Measurements from ENCODE around the gene ARHGDIG. TPM values are rescaled to one million over a fixed set of nuclear protein-coding genes. Genes with fewer than 3 reads are reported as not detected.

ARHGDIG gene
- total and polyA plus RNA-seq, 7 donors = 1.6 to 5.7 (median 5.0) TPM; not detected in 1

DNA sequence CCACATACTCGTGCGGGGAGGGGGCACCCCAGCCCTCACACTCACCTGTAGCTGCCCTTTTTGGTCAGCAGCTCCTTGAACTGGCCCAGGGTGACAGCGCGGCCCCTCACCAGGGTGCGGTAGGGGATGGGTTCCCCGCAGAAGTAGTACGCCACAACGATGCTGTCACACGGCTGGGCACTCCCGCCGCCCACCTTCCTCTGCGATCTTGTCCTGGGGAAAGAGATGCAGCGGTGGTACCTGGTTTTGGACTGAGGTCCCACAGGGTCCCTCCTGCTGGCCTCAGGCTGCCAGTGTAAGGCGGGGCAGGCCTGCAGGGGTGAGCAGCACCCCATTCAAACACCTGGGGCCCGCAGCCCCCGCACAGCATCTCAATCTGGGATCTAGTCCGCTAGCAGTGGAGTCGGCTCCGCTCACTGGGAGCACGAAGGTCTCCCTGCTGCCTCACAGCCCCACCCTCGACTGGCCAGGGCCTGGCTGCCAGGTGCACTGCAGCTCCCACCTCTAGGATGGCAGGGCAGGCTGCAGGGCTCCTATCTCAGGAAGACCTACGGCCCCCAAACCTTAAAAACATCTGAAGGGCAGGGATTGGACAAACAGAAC is 9.1 kb downstream of the ARHGDIG start:
- Histone ChIP-seq H3K27ac (no peak overlapping the region), H3K36me3 (peaks cover 9 to 72% (median 39%) of the 10 kb centered on the region in 4 donors), H3K4me3 (no peak overlapping the region), H3K9me3 (no peaks in the 10 kb centered on the region), H3K4me1 (no peaks in the 10 kb centered on the region), H3K27me3 (no peaks in the 10 kb centered on the region)
- no peak for TF ChIP-seq EP300 (IDR thresholded peaks at IDR 0.05)
- TF ChIP-seq, protein P1, sequence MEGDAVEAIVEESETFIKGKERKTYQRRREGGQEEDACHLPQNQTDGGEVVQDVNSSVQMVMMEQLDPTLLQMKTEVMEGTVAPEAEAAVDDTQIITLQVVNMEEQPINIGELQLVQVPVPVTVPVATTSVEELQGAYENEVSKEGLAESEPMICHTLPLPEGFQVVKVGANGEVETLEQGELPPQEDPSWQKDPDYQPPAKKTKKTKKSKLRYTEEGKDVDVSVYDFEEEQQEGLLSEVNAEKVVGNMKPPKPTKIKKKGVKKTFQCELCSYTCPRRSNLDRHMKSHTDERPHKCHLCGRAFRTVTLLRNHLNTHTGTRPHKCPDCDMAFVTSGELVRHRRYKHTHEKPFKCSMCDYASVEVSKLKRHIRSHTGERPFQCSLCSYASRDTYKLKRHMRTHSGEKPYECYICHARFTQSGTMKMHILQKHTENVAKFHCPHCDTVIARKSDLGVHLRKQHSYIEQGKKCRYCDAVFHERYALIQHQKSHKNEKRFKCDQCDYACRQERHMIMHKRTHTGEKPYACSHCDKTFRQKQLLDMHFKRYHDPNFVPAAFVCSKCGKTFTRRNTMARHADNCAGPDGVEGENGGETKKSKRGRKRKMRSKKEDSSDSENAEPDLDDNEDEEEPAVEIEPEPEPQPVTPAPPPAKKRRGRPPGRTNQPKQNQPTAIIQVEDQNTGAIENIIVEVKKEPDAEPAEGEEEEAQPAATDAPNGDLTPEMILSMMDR (IDR thresholded peaks at IDR 0.05) = no peak
- no peak for TF ChIP-seq POLR2A (IDR thresholded peaks at IDR 0.05)
- no peak for TF ChIP-seq POLR2AphosphoS5 (IDR thresholded peaks at IDR 0.05)
- intact Hi-C loops (cut with DNase I) = no loop called here
- WGBS, 2 donors = 93 to 95% methylated on average over 22 of the region's 22 CpGs
- no peak for DNase-seq

GRCh38 chr16:290015-290680 is 9.8 kb downstream of the ARHGDIG start:
- Histone ChIP-seq H3K36me3 (peaks cover 9 to 72% (median 39%) of the 10 kb centered on the region in 4 donors), H3K27ac (no peak overlapping the region), H3K4me3 (no peak overlapping the region), H3K27me3 (no peaks in the 10 kb centered on the region), H3K9me3 (no peaks in the 10 kb centered on the region), H3K4me1 (no peaks in the 10 kb centered on the region)
- 80 to 89% methylated on average over 25 of the region's 25 CpGs for WGBS, 2 donors
- intact Hi-C loops (cut with DNase I) = no loop called here
- TF ChIP-seq POLR2A (IDR thresholded peaks at IDR 0.05) (no peak), EP300 (IDR thresholded peaks at IDR 0.05) (no peak), POLR2AphosphoS5 (IDR thresholded peaks at IDR 0.05) (no peak)
- TF ChIP-seq, protein P1 (IDR thresholded peaks at IDR 0.05) = no peak
- no peak for DNase-seq

DNA sequence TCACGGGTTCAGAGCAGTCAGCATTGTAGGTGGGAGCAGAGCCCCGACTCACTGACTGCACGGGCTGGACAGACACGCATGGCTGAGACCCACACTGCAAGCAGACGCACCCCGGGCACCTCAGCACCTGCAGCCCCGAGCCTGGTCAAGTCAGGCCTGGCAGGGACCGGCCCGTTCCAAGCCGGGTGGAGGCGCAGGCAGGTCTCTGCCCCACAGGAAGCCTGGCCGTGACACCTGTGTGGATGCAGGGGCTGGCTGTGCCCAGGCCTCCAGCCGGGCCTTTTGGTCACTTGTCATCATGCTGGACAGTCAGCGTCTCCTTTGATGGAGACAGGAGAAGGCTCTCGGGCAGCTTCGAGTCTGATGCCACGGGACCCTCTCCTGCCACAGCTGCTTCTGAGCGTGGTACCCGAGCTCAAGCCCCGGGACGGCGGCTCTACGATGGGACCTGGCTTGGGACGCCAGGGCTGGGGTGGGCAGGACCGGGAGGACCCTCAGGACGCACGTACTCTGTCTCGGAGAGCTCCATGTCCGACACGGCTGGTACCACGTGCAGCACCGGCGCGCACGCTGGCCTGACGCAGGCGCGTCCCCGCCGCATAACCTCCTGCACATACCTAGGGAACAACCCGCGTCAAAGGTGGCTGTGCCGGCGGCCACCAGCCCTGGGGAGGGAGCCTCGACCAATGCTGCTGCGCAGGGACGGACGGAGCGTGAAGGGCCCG is 10.5 kb downstream of the ARHGDIG start:
- peaks cover 9 to 73% (median 39%) of the 10 kb centered on the region in 4 donors for H3K36me3 ChIP-seq
- no peaks in the 10 kb centered on the region for H3K4me1 ChIP-seq
- WGBS, 2 donors = 95 to 96% methylated on average over 50 of the region's 50 CpGs
- no peak for DNase-seq
- H3K27me3 ChIP-seq = no peaks in the 10 kb centered on the region
- no peak overlapping the region for H3K27ac ChIP-seq
- H3K9me3 ChIP-seq = no peaks in the 10 kb centered on the region
- intact Hi-C loops (cut with DNase I) = no loop called here
- no peak for TF ChIP-seq POLR2AphosphoS5 (IDR thresholded peaks at IDR 0.05)
- H3K4me3 ChIP-seq = no peak overlapping the region

- no peak for DNase-seq
- H3K27me3 ChIP-seq = no peaks in the 10 kb centered on the region
- no peaks in the 10 kb centered on the region for H3K4me1 ChIP-seq
- 90 to 96% methylated on average over 17 of the region's 17 CpGs for WGBS, 2 donors
- peaks cover 9 to 80% (median 40%) of the 10 kb centered on the region in 4 donors for H3K36me3 ChIP-seq
- no peak overlapping the region for H3K27ac ChIP-seq
- TF ChIP-seq POLR2A (IDR thresholded peaks at IDR 0.05) (no peak), EP300 (IDR thresholded peaks at IDR 0.05) (no peak), POLR2AphosphoS5 (IDR thresholded peaks at IDR 0.05) (no peak)
- TF ChIP-seq, protein P1 (IDR thresholded peaks at IDR 0.05) = no peak
- no peak overlapping the region for H3K4me3 ChIP-seq
- no peaks in the 10 kb centered on the region for H3K9me3 ChIP-seq
- intact Hi-C loops (cut with DNase I) = no loop called here
Observed at GRCh38 chr16:291539-291938, 11.1 kb downstream of the ARHGDIG start.

All from sigmoid colon (tissue), 7 donors.